Progenitor cell of endocrine pancreas (in vitro differentiated cells): ENCODE results near the gene SEMA3C. TPM values are rescaled to one million over a fixed set of nuclear protein-coding genes. Genes with fewer than 3 reads are reported as not detected.
A peak's percentile ranks its signal among the peaks of the same experiment; 100 is the strongest.

ENCODE experiments used
- DNase-seq: peaks from one replicate; pipeline ENCODE4 v3.0.0; 2021; ENCODE audit warnings: low spot score; ENCODE audit not compliant: unreplicated experiment
- H3K27ac Mint-ChIP-seq: 2 replicates; pipeline ENCODE4 v1.8.0; 2021; ENCODE audit warnings: mild to moderate bottlenecking, moderate library complexity, mixed read lengths
- H3K27me3 Mint-ChIP-seq: 2 replicates; pipeline ENCODE4 v1.8.0; 2021; ENCODE audit warnings: mixed read lengths
- H3K36me3 Mint-ChIP-seq: 2 replicates; pipeline ENCODE4 v1.8.0; 2022; ENCODE audit warnings: mixed read lengths; ENCODE audit not compliant: insufficient read depth
- H3K4me1 Mint-ChIP-seq: 2 replicates; pipeline ENCODE4 v1.8.0; 2021; ENCODE audit warnings: low read depth, mixed read lengths
- H3K4me3 Mint-ChIP-seq: 2 replicates; pipeline ENCODE4 v1.8.0; 2021; ENCODE audit warnings: low read depth, mild to moderate bottlenecking, moderate library complexity, mixed read lengths
- H3K9me3 Mint-ChIP-seq: 2 replicates; pipeline ENCODE4 v1.8.0; 2021; ENCODE audit warnings: low read depth, mixed read lengths
- total RNA-seq: library from RNA; stranded (reverse); gene quantifications from 2 replicates; pipeline ENCODE4 v1.2.1, GENCODE V29; 2021
- TF ChIP-seq, protein P1 (sequence below): fragments of 200-600 bp; sonication (generic); IDR thresholded peaks from one replicate; pipeline ENCODE4 v1.5.0; 2021; ENCODE audit warnings: antibody characterized with exemption, mild to moderate bottlenecking; ENCODE audit not compliant: unreplicated experiment

SEMA3C gene
- total RNA-seq, 1 donor from 2014 or later, result 136 TPM

GRCh38 chr7:80847027-80847426, 71.8 kb downstream of the SEMA3C start:
- Mint-ChIP-seq H3K36me3 (peaks cover 16% of the 10 kb centered on the region), H3K4me3 (no peak overlapping the region), H3K9me3 (no peaks in the 10 kb centered on the region), H3K4me1 (peaks cover 20% of the 10 kb centered on the region), H3K27me3 (no peaks in the 10 kb centered on the region), H3K27ac (no peak overlapping the region)
- TF ChIP-seq, protein P1, sequence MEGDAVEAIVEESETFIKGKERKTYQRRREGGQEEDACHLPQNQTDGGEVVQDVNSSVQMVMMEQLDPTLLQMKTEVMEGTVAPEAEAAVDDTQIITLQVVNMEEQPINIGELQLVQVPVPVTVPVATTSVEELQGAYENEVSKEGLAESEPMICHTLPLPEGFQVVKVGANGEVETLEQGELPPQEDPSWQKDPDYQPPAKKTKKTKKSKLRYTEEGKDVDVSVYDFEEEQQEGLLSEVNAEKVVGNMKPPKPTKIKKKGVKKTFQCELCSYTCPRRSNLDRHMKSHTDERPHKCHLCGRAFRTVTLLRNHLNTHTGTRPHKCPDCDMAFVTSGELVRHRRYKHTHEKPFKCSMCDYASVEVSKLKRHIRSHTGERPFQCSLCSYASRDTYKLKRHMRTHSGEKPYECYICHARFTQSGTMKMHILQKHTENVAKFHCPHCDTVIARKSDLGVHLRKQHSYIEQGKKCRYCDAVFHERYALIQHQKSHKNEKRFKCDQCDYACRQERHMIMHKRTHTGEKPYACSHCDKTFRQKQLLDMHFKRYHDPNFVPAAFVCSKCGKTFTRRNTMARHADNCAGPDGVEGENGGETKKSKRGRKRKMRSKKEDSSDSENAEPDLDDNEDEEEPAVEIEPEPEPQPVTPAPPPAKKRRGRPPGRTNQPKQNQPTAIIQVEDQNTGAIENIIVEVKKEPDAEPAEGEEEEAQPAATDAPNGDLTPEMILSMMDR, result no peak
- no peak for DNase-seq

DNA sequence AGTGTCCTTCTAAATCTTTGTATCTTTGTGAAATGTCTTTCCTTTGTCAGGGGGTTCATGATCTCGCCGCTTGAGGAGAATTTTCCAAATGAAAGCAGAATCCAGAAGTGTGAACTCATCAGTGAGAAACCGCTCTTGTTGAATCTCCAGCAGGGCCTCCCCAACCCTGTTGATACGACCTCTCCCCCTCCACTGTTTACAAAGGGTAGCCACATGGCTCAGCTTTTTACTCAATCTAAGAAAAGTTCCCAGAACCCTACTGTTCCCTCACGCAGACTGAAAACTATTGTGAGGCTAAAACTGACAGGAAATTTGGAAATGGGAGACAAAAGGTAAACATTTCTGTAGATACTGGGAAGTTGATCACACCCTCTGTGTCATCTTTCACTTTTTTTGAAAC, 73.9 kb downstream of the SEMA3C start:
- no peaks in the 10 kb centered on the region for H3K9me3 Mint-ChIP-seq
- TF ChIP-seq, protein P1, result no peak
- no peaks in the 10 kb centered on the region for H3K27me3 Mint-ChIP-seq
- H3K4me3 Mint-ChIP-seq, result no peak overlapping the region
- DNase-seq, result no peak
- H3K36me3 Mint-ChIP-seq, result peaks cover 12% of the 10 kb centered on the region
- H3K27ac Mint-ChIP-seq, result no peak overlapping the region
- peaks cover 27% of the 10 kb centered on the region for H3K4me1 Mint-ChIP-seq

DNA sequence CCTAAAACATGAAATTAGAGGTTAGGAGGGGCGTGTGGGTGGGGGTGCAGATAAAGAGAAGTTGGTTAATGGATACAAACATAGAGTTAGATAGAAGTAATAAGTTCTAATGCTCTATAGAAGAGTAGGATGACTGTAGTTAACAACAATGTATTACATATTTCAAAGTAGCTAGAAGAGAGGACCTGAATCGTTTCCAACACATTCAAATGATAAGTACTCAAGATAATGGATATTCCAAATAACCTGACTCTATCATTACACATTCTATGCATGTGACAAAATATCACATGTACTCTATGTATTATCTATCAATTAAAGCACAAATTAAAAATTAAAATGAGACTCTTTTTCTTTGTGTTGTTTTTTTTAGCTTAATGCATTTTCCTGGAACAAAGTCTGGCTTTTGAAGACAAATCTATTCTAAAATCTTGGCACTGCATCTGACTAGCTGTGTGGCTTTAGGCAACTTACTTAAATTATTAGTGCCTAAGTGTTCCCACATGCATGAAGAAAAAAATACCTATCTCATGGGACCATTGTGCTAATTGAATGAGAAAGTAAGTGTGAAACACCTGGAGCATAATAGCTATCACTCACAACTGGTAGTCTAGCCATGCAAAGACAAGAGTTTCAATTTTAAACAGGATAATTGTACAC, 75.7 kb downstream of the SEMA3C start:
- TF ChIP-seq, protein P1, result no peak
- peaks cover 21% of the 10 kb centered on the region for H3K36me3 Mint-ChIP-seq
- no peaks in the 10 kb centered on the region for H3K9me3 Mint-ChIP-seq
- no peak overlapping the region for H3K4me3 Mint-ChIP-seq
- H3K27ac Mint-ChIP-seq, result no peak overlapping the region
- DNase-seq, result no peak
- no peaks in the 10 kb centered on the region for H3K27me3 Mint-ChIP-seq
- peaks cover 27% of the 10 kb centered on the region for H3K4me1 Mint-ChIP-seq

GRCh38 chr7:80842022-80842790, 76.6 kb downstream of the SEMA3C start:
- peaks cover 24% of the 10 kb centered on the region for H3K36me3 Mint-ChIP-seq
- H3K4me3 Mint-ChIP-seq, result no peak overlapping the region
- H3K9me3 Mint-ChIP-seq, result no peaks in the 10 kb centered on the region
- TF ChIP-seq, protein P1, result no peak
- no peak for DNase-seq
- no peaks in the 10 kb centered on the region for H3K27me3 Mint-ChIP-seq
- H3K27ac Mint-ChIP-seq, result peak overlapping the region; percentile 1
- H3K4me1 Mint-ChIP-seq, result peaks cover 27% of the 10 kb centered on the region

DNA sequence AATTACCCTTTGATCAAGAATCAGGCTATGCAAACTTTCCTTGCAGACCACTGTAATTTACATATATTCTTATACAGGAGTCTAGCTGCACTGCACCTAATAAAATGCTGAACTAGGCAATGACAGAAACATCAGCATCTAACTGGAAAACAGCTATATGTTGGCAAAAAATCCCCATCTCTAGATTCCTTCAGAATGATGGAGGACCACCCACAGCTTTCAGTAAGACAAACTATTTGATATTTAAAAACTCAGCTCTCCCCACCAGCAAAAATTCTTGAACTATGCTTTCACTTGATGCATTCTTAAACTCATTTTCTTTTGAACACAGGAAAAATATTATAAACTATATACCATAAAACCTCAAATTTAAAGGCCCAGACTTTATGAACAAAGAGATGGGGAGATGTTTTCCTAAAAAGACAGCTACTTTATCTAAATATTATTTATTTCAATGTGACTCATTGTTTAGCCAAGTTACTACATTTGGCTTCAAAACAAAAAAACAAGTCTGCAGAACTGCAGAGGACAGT, 77.4 kb downstream of the SEMA3C start:
- no peak for DNase-seq
- Mint-ChIP-seq H3K36me3 (peaks cover 24% of the 10 kb centered on the region), H3K4me1 (peaks cover 27% of the 10 kb centered on the region), H3K27ac (no peak overlapping the region), H3K4me3 (no peak overlapping the region), H3K9me3 (no peaks in the 10 kb centered on the region), H3K27me3 (no peaks in the 10 kb centered on the region)
- TF ChIP-seq, protein P1, result no peak
